Esophagus mucosa (tissue), 1 donor: ENCODE measurements around the gene MBP. TPM values are rescaled to one million over a fixed set of nuclear protein-coding genes. Genes with fewer than 3 reads are reported as not detected.

Experiments
- ATAC-seq: fragments of 200-7000 bp; cut with Tn5 transposase; one replicate; pipeline ENCODE4 v1.9.1; 2020
- total RNA-seq: library from RNA; stranded (reverse); gene quantifications from one replicate; pipeline ENCODE4 v1.2.4, GENCODE V29; 2023
- donor health status: DM: yes; HTN: yes; CAD: no.

Gene MBP
- total RNA-seq = 25.5 TPM

DNA sequence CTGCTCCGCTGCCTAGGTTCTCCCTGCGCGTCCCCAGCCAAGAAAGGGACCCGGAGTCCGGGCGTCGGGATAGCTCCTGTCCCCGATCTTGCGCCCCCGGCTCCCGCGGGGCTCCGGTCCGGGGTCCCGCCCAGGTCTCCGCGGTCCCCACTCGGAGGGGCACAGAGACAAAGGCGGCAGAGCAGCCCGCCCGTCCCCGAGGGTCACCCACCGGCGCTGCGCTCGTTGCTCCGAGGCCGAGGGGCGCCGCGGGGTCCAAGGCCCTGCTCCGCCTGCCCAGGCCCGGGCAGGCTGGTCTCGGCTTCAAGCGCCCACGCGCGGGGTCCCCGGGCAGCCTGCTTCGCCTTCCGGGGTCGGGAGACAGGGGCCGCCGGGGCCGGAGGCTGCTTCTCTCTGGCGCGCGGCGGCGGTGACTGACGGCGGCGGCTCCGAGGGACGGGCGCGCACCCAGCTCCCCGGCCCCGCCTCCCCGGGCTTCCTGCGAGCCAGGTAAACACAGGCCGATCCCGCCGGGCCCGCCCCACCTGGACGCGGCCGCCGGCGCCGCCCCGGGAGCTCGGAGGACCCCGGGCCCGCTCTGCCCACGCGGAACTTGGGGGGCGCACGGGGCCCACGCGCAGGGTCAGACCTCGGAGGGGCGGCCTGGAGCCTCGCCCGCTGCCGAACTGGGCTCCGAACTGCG is at the start of gene MBP:
MBP (minus strand) TSS at position 415 of the 682 bp plus-strand sequence. CDS start 27,522 bp downstream, outside the sequence.
- peak; percentile 78 for ATAC-seq

- ATAC-seq = no peak
These were observed 49.5 kb upstream of the MBP start for GRCh38 chr18:77181950-77182707.

DNA sequence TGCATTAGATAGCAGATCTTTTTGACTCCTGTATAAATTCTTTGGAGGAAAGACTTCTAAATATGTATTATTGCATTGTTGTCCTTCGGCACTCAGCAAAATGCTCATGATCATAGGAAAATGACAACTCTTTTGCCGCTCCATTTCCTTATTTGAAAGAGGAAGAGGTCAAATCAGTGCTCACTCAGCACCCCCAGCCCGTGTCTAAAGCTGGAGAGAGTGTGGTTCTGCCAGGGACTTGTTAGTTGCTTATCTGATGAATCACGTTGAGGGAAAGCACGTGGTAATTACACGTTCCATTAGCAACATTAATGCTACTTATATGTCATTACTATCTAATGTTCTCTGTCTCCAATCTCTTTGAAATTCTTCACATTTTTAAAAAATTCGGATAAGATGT is 46.0 kb upstream of the MBP start:
- no peak for ATAC-seq

DNA sequence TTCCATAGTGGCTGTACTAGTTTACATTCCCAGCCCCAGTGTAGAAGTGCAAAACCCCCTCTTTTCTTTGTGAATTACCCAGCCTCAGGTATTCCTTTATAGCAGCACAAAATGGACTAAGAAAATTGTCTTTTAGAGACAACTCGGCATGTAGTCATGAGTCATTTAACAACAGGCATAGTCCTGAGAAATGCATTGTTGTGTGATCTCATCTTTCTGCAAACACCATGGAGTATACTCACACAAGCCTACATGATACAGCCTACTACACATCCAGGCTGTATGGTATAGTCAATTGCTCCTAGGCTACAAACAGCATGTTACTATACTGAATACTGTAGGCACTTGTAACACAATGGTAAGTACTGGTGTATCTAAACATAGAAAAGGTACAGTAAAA is 44.4 kb upstream of the MBP start:
- peak; percentile 62 for ATAC-seq

- no peak for ATAC-seq
These were observed 40.9 kb upstream of the MBP start for GRCh38 chr18:77173275-77174030.

GRCh38 chr18:77170890-77171410 is 38.4 kb upstream of the MBP start:
- ATAC-seq = no peak

DNA sequence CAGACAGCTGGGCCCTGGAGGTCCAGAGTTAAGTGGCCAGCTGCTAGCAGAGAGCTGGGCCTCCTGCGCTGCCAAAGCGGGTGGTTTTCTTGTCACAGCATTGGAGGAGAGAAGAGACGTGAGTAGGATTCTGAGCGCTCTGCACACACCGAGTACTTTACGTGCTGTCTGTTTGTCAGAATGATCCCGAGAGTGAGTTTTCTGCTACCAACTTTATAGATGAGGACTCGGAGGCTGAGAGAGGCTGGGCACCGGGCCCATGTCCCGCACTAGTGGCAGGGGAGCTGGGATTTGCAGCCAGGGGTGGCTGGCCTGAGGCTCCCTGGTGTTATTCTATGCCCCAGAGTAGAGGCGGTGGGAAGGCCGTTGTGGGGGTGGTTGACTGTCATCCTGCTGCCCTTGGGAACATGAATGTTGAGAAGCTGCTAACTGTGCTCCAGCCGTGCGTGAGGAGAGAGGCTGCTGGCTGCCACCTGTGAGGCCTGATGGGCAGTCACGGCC is 36.3 kb upstream of the MBP start:
- ATAC-seq = no peak

- ATAC-seq = no peak
These were observed 34.7 kb upstream of the MBP start for GRCh38 chr18:77167251-77167650.

DNA sequence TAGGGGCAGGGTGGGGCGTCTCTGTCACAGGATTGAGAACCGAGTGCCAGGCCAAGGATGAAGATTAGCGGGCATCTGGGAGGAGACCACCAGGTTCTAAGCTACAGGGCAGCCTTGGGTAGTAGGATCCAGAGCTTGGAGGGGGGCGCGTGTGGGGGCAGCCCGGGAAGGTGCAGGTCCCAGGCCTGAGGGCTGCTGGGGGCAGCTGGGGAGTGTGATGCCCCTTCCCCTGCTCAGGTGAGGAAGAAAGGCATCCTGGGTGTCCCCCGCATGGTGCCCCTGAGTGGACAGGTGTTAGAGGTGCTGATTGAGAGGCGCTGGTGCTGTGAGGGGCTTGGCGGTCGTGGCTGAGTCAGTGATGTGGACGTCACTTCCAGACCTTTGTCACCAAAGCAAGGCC is 33.9 kb upstream of the MBP start:
- no peak for ATAC-seq

DNA sequence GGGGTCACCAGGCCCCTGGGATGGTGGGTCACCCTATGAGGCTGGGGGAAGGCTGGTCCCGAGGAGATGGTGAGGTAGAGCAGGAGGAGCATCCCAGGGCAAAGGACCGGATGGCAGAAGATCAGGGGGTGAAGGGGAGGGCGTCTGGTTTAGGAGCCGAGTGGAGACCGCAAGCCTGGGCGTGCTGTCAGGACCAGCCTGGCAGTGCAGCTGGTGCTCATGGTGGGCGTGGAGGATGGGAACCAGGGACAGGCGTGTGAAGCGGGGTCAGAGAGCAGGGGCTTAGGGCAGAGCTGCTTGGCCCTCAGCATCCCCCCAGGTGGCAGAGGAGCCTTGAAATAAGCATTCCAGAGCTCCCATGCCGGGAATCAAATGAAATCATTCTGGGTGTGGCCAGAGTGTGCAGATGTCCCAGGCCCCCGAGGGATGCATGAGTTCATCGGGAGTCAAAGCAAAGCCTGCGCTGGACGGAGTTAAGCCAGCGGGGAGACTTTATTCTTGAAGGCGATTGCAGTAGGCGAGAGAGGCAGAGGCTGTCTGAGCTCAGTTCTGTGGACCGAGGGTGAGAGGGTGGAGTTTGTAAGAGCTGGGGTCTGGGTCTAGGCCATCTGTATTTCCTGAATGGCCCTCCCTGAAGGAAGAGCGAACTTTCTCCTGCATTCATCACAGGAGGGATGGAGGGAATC is 33.1 kb upstream of the MBP start:
- ATAC-seq = peak; percentile 21

DNA sequence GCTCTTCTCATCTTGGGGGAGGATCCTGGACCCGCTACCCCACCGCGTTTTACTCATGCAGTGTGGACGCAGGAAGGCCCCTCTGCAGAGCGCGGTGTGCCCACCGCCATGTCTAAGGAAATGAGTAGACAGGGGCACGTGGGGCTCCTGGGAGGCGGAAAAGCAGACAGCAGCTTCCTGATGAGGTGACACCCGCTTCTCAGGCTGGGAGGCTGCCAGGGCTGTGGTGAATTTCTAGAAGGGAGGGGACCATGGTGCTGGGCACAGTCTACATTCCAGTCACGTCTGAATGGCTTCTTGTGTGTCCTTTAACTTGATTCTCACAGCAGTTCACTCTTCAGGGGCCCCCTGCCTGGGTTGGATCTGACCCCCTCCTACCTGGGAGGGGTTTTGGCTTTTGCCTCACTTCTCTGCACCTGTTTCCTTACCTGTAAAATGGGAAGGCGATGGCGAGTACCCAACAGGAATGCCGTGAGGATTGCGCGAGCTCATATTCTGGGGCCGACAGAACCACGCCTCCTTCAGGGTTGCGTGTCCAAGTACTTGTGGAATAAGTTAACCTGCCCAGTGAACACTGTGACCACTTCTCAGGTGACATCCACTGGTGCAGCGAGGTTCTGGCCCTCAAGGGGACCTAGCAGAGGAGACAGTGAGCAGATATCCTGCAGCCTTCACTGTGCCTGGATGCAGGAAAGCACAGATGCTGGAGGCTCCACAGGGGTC is 32.3 kb upstream of the MBP start:
- no peak for ATAC-seq

DNA sequence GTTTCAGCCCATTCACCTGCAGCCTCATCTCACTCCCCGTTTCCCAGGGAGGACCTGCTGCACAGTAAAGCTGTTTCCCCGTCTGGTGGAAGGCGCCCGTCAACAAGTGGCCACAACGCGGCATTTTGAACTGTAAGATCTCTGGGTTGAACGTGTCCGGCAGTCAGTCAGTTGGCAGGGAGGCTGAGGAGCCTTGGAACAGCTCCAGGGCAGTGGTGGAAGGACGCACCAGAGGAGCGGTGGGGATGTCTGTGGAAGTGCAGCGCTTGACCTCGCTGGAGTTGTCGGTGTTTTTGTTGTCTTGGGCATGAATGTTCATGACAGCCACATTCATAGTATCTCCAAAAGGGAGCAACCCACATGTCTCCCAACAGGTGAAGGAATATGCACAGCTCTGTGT is 31.4 kb upstream of the MBP start:
- ATAC-seq = no peak

DNA sequence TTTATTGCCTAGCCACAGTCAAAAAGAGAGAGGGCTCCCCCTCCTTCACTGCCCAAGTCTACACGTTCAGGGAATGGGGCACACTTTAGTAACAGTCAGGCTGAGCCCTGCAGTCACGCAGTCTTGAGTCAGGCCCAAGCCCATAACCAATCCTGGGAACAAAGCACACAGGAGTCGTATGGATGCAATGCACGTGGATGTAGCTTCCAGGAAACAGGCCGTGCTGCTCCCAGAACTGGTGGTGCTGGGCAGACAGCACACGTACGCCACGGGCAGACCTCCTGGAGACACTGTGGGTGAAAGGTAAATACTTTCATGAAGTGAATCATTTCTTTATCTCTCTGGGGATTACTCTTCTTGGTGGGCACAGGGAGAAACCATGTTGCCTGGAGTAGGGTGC is 30.0 kb upstream of the MBP start:
- no peak for ATAC-seq

DNA sequence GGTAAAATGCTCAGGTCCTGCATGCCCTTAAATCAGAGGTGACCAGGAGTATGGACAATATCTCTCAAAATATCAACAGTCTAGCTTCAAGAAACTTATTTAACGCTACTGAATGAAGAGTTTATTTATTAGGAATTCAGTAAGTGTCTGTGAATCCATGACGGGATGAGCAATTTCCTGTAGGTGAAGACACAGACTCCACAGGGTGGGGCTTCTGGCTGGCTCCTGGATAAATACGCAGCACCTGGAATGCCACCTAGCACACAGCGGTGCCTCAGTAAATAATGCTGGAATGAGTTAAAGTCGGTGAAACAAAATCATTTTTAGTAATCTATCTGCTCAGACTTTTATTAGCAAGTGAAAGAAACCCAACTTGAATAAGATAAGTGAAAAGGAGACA is 29.4 kb upstream of the MBP start:
- no peak for ATAC-seq

DNA sequence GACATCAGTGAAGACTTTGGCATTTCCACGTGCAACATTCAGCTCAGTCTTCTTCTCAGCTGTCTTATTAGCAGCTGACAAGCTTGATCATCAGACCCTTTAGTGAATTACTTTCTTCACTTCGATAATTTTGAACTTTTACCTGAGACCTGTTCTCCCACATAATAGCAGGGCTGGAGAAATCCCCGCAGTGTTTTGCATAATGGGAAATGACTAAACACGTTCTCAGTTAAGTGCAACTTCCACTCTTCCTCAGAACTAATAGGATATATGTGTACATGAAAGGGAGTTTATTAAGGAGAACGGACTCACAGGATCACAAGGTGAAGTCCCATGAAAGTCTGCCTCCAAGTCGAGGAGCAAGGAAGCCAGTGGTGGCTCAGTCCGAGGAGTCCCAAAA is 28.8 kb upstream of the MBP start:
- no peak for ATAC-seq

GRCh38 chr18:77160515-77160914 is 27.9 kb upstream of the MBP start:
- no peak for ATAC-seq

DNA sequence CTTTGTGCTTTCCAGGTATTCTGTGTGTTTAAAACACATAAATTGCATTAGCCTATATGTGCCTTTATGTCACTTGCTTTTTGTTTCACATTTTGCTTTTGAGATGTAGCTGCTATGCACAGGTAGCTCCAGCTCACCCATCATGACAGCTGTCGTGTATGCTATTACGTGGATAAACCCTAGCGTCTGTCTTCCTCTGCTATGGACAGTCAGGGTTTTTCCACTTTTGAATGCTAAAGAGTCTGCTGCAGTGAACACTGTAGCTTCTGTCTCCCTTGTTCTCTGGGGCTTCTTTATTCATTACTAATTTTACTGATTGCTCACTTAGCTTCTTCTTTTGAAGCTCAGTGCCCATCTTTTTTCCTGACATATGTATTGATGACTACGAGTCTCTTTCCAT is 24.7 kb upstream of the MBP start:
- ATAC-seq = no peak

GRCh38 chr18:77155031-77155430 is 22.4 kb upstream of the MBP start:
- no peak for ATAC-seq

DNA sequence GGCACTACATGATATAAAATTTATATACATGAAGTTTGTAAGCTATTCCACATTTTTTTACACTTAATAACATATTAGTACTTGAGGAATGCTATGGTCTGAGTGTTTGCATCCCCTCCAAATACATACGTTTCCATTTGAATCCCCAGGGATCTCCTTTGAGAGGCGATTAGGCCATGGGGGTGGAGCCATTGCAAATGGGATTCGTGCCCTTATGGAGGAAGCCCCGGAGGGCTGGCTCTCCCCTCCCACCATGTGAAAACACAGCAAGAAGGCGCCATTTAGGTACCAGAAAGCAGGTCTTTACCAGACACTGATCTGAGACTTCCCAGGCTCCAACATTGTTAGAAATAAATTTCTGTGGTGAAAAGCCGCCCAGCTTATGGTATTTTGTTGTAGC is 20.8 kb upstream of the MBP start:
- ATAC-seq = no peak

DNA sequence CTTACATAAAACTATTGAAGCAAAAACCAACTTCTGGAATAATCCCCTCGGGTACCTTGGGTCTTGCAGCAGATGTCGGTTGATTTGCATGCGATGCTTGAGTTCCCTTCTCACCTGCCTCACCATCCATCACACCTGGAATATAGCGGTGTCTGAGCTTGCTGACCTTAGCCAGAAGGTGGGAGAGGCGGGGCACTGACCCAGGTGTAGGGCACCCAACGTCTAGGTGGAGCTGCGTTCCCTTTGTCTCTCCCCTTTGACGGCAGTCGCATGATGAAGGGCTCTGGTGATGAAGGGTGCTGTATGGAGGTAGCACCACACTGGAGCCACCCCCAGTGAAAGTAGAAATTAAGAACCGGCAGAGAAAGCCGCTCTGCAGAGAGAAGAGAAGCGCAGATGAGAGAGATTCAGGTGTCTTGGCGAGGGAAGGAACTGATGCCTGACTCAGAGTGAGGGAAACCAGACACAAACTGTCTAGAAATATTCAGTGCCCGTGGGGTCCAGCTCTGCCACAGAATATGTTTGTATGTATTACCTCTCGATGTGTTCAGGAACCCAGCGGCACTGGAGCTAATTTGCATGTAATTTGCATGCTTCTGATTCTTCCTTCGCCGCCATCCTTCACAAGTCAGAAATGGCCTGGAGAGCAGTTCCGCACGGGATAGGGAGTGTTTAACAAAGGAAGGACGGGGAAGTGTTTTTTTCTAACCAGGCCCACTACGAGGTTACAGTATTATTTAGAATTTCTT is 19.4 kb upstream of the MBP start:
- no peak for ATAC-seq
